Kidney glomerular epithelial cell (primary cell): ENCODE measurements around the gene ATP2A2.
"Not testable (repeated sequence)": the region's sequence is repeated elsewhere in the genome, so short reads cannot be mapped to it uniquely, and the experiment has no call there.

Experiments used
- DNase-seq: peaks from one replicate; lab custom pipeline; 2025; lab: John Stamatoyannopoulos, UW

Gene ATP2A2

DNA sequence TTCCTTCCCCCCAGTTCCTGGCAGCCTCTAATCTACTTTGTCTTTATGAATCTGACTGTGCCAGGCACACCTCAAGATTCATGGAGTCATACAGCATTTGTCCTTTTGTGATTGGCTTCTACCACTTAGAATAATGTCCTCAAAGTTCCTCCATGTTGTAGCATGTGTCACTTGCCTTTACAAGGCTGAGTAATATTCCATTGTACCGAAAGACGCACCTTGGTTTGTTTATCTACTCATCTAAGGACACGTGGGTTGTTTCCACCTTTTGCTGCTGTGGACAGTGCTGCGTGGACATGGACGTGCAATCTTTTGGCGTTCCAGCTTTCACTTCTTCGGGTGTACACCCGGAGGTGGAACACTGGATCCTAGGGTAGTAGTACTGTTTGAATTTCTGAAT, 88.9 kb downstream of the ATP2A2 start:
- no peak for DNase-seq

DNA sequence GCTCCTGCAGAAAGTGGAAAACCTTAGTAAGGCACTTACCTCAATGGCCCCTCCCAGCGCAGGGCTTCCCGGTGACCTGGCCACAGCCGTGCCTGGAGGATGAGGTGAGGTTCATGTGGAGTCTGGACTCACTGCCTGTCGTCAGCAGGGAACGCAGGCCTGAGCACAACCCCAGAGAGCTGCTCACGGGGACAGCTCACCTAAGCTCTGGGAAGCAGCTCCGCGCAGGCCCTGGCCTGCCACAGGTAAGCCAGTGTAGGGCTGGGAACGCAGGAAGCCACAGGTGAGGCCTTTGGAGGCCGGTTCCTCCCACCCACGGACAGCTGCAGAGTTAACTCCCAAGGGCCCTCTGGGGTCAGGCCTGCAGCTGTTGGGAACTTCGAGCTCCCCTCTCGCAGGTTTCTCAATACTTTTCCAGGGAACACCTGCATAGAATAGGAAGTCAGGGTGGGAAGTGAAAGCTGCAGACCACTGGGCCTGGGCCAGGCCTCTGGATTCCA, 89.7 kb downstream of the ATP2A2 start:
- no peak for DNase-seq

DNA sequence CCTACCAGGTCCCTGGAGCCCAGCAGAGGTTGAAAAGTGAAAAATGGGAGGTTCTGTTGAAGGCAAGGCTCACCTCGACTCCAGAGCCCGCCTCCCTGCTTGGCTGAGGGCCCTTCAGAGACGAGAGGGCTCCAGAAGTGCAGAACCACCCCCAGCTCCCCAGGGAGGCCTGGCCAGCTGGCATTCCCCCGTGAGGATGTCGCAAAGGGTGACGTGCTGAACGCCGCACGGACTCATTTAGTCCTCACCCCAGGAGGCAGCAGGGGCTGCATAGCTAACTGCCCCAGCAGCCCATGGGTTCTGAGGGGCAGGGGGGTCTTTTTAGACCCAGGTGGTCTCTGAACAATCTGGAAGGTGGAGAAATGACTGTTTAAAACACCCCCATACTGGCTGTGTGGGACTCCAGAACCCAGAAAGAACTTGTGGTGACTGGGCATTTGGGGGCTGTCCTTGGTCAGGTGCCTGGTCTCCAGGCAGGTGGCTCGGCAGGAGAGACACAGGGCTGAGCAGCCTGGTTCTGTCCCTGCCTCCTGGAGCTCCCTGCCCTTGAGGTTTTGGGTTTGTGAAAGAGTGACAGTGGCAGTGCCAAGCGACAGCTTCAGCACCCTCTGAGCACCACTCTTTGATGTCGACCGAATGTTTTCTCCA, 90.5 kb downstream of the ATP2A2 start:
- no peak for DNase-seq

DNA sequence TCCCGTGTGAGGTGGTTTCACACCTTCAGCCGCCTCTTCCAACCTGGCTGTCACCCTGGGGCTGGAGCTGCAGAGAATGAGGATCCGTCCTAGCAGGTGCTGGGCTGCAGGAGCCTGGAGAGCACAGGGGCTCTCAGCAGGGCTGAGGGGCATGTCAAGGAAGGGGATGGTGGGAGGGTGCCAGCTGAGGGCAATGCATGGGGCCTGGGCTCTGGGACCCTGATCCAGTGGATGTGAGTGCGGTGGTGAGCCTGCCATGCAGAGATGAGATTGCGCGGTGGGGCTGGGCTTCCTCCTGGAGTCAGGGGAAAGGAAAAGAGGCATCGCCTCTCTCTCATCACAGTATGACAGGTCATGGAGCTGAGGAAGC, 91.0 kb downstream of the ATP2A2 start:
- no peak for DNase-seq

- no peak for DNase-seq
These were observed 92.0 kb downstream of the ATP2A2 start for GRCh38 chr12:110373025-110373424.

GRCh38 chr12:110373425-110373824, 92.4 kb downstream of the ATP2A2 start:
- no peak for DNase-seq

- DNase-seq, result no peak
These were observed 93.0 kb downstream of the ATP2A2 start for GRCh38 chr12:110373962-110374611.

DNA sequence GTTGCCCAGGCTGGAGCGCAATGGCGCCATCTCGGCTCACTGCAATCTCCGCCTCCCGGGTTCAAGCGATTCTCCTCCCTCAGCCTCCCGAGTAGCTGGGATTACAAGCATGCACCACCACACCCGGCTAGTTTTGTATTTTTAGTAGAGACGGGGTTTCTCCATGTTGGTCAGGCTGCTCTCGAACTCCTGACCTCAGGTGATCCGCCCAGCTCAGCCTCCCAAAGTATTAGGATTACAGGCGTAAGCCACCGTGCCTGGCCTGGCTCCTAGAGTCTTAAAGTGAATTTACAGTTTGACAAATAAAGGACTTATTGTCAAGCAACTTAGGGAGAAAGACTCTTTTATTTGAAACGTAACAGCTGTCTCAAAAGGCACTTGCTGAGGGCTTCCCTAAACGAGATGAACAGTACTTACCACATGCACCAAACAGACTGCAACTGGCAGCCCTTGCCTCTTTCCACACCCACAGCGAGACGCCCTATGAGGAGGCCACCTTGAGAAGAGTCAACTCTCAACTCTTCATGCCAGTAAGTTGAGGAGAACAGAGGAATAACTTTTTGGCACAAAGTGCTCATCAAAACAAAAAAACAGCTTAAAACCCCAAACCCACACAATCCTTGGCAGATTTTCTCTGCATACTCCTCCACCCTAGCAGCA, 97.2 kb downstream of the ATP2A2 start:
- not testable (repeated sequence) for DNase-seq

DNA sequence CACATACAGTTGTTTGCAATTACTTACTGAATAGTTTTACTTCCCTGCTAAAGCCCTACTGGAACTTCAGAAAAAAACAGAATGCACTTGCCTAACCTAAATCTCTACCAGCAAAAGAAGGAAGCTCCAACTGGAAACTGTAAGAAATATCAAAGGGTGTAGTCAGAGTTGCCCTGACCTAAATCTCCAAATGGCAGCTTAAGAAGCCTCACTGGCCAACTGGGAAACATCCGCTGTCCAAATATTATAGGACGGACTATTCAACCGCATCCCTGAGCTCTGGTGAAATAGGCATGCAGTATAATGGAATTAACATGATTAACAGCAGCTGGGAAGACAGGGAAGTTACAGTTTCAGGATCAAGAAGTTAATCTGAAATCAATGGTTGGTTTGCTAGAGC, 98.2 kb downstream of the ATP2A2 start:
- DNase-seq, result no peak

DNA sequence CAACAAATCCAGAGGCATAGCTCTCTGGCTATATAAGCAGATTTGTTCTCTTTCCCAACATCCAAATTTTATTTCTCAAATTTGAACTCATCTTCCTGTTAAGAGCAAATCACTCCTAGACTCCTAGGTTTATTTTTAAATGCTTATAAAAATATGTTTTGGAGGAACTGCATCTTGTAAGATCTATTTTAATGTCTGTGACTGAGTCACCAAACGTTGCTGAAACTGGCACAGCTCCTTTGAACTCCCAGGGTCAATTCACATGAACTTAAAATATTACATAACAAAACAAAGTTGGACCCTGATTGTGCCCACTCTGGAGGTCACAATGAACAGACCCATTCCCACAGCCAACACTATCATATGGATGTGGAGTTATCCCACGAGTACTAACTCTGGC, 98.6 kb downstream of the ATP2A2 start:
- no peak for DNase-seq

GRCh38 chr12:110382683-110383082, 101.6 kb downstream of the ATP2A2 start:
- DNase-seq, result no peak
